Breast epithelium (tissue), 3 donors: ENCODE measurements around the gene KCNJ3.

ENCODE experiments used
- CTCF ChIP-seq, 3 donors: fragments of 450-650 bp; IDR thresholded peaks; one replicate each; pipeline ENCODE4 v1.5.1; 2016 to 2017; ENCODE audit warnings: antibody characterized with exemption in 3 of 3, mild to moderate bottlenecking in 3 of 3, moderate library complexity in 3 of 3
- POLR2AphosphoS5 ChIP-seq, 3 donors: sonication (generic); formaldehyde crosslinking; IDR thresholded peaks; one replicate each; pipeline ENCODE4 v1.6.1; 2017; ENCODE audit warnings: antibody characterized with exemption in 3 of 3

- TF ChIP-seq CTCF (IDR thresholded peaks at IDR 0.05) (no peak), POLR2AphosphoS5 (IDR thresholded peaks at IDR 0.05) (no peak)
These were observed 184.2 kb downstream of the KCNJ3 start for GRCh38 chr2:154882725-154883124.
